GM21367 (cell line): ENCODE measurements around the gene NTRK2.

Experiments
- ATAC-seq: cut with Tn5 transposase; IDR thresholded peaks from one replicate; pipeline ENCODE4 v1.9.1; 2021; ENCODE audit not compliant: unreplicated experiment

NTRK2 gene

GRCh38 chr9:84966876-84967830 is 297.6 kb downstream of the NTRK2 start:
- no peak for ATAC-seq

- no peak for ATAC-seq
These were observed 299.6 kb downstream of the NTRK2 start for GRCh38 chr9:84969084-84969483.

- ATAC-seq, result no peak
These were observed 300.2 kb downstream of the NTRK2 start for GRCh38 chr9:84969736-84970135.

GRCh38 chr9:84970432-84970831 is 300.9 kb downstream of the NTRK2 start:
- ATAC-seq, result no peak

GRCh38 chr9:84971571-84971970 is 302.0 kb downstream of the NTRK2 start:
- ATAC-seq, result no peak

- ATAC-seq, result no peak
These were observed 304.7 kb downstream of the NTRK2 start for GRCh38 chr9:84974258-84974657.

- no peak for ATAC-seq
These were observed 305.3 kb downstream of the NTRK2 start for GRCh38 chr9:84974855-84975254.

GRCh38 chr9:84975926-84976325 is 306.4 kb downstream of the NTRK2 start:
- ATAC-seq, result no peak

- no peak for ATAC-seq
These were observed 309.1 kb downstream of the NTRK2 start for GRCh38 chr9:84978661-84979060.

GRCh38 chr9:84983749-84984148 is 314.2 kb downstream of the NTRK2 start:
- no peak for ATAC-seq

- no peak for ATAC-seq
These were observed 319.1 kb downstream of the NTRK2 start for GRCh38 chr9:84988621-84989020.

- ATAC-seq, result no peak
These were observed 320.9 kb downstream of the NTRK2 start for GRCh38 chr9:84990416-84990815.

GRCh38 chr9:84990850-84991513 is 321.5 kb downstream of the NTRK2 start:
- no peak for ATAC-seq

GRCh38 chr9:84991514-84991870 is 322.0 kb downstream of the NTRK2 start:
- ATAC-seq, result no peak

GRCh38 chr9:84992381-84992780 is 322.9 kb downstream of the NTRK2 start:
- no peak for ATAC-seq

- ATAC-seq, result no peak
These were observed 323.6 kb downstream of the NTRK2 start for GRCh38 chr9:84993105-84993504.

GRCh38 chr9:84996029-84996428 is 326.5 kb downstream of the NTRK2 start:
- no peak for ATAC-seq

- ATAC-seq, result no peak
These were observed 327.2 kb downstream of the NTRK2 start for GRCh38 chr9:84996716-84997115.

- ATAC-seq, result no peak
These were observed 327.9 kb downstream of the NTRK2 start for GRCh38 chr9:84997472-84997871.

GRCh38 chr9:84998639-84999038 is 329.1 kb downstream of the NTRK2 start:
- no peak for ATAC-seq

- no peak for ATAC-seq
These were observed 330.3 kb downstream of the NTRK2 start for GRCh38 chr9:84999788-85000187.

GRCh38 chr9:85001925-85002324 is 332.4 kb downstream of the NTRK2 start:
- ATAC-seq, result no peak
